Upper lobe of left lung (tissue), 6 donors: ENCODE results near the gene PDZD8. TPM values are rescaled to one million over a fixed set of nuclear protein-coding genes. Genes with fewer than 3 reads are reported as not detected.

Experiments
- ATAC-seq, 2 donors: fragments of 200-7000 bp; cut with Tn5 transposase; one replicate each; pipeline ENCODE4 v1.9.1; 2022; ENCODE audit warnings: mild to moderate bottlenecking in 2 of 2, moderate library complexity in 2 of 2; ENCODE audit not compliant: low FRiP score in 2 of 2
- DNase-seq, 2 donors: peaks; one replicate each; pipeline ENCODE4 v3.0.0-alpha.2; 2019 to 2020
- H3K27ac ChIP-seq, 4 donors: fragments of 200-600 bp; sonication (generic); one replicate each; pipeline ENCODE4 v1.5.1; 2016 to 2019
- H3K27me3 ChIP-seq, 4 donors: fragments of 200-600 bp; sonication (generic); one replicate each; pipeline ENCODE4 v1.5.1; 2017 to 2019
- H3K36me3 ChIP-seq, 4 donors: fragments of 200-600 bp; sonication (generic); one replicate each; pipeline ENCODE4 v1.5.1; 2016 to 2019
- H3K4me1 ChIP-seq, 4 donors: fragments of 200-600 bp; sonication (generic); one replicate each; pipeline ENCODE4 v1.5.1; 2018 to 2019
- H3K4me3 ChIP-seq, 4 donors: fragments of 200-600 bp; sonication (generic); one replicate each; pipeline ENCODE4 v1.5.1; 2017 to 2019; ENCODE audit warnings: mild to moderate bottlenecking in 2 of 4, moderate library complexity in 1 of 4
- H3K9me3 ChIP-seq, 4 donors: fragments of 200-600 bp; sonication (generic); one replicate each; pipeline ENCODE4 v1.5.1; 2018 to 2019
- EP300 ChIP-seq, 4 donors: sonication (generic); formaldehyde crosslinking; IDR thresholded peaks; one replicate each; pipeline ENCODE4 v1.5.1; 2017; ENCODE audit warnings: antibody characterized with exemption in 4 of 4, control low read depth in 2 of 4
- POLR2A ChIP-seq, 4 donors: fragments of 450-650 bp; IDR thresholded peaks; one replicate each; pipeline ENCODE4 v1.5.1; 2016 to 2017; ENCODE audit warnings: antibody characterized with exemption in 4 of 4, mild to moderate bottlenecking in 2 of 4
- POLR2AphosphoS5 ChIP-seq, 2 donors: sonication (generic); formaldehyde crosslinking; IDR thresholded peaks; one replicate each; pipeline ENCODE4 v1.5.1; 2017; ENCODE audit warnings: antibody characterized with exemption in 2 of 2
- WGBS, 2 donors: methylation state at CpG; one replicate each; pipeline ENCODE4 v1.1.5; 2017 to 2018; 5-methylcytosine and 5-hydroxymethylcytosine counted together
- total RNA-seq, 6 donors: library from RNA; depleted of rRNA in 4 of 6; stranded (reverse); fragments of >200 nt in 4 of 6; gene quantifications; one replicate each; pipeline versions ENCODE4 v1.1.0 to v1.2.1, GENCODE V29; 2016 to 2021
- TF ChIP-seq, protein P1 (sequence below), 6 experiments: fragments of 450-650 bp in 4 of 6; fragments of 200-600 bp in 2 of 6; sonication (generic) in 2 of 6; IDR thresholded peaks; one replicate each; pipeline ENCODE4 v1.5.1; 2016 to 2019; ENCODE audit warnings: antibody characterized with exemption in 6 of 6
- donor health status: DM: no; HTN: no; CAD: no; lungs with moderate emphysema.
- donor health status: DM: no; HTN: yes; CAD: no; lungs with severe emphysema.

The PDZD8 gene
- total RNA-seq, 6 donors from 2014 or later, result 18.9 to 42.0 (median 34.0) TPM

DNA sequence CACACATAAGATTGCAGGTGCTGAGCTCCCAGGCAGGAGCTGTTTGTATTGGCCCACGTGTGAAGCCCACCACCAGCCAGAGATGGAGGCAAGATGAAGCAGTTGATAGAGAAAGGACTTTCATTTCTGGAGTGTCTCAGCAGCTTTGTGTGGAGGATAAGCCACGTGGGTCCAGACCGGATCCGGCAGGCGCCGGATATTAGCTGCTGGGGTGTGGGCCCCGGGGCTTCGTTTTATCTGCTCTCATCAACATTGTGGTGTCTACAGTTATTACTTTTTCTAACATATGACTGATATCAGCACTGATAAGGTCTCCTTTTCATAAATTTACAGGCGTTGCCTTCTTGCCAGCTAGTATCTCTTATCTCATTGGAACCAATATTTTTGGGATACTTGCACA, 108.8 kb downstream of the PDZD8 start:
- no peak overlapping the region for H3K4me3 ChIP-seq
- no peak overlapping the region for H3K27ac ChIP-seq
- no peaks in the 10 kb centered on the region for H3K36me3 ChIP-seq
- TF ChIP-seq POLR2AphosphoS5 (IDR thresholded peaks at IDR 0.05) (no peak), EP300 (IDR thresholded peaks at IDR 0.05) (no peak), POLR2A (IDR thresholded peaks at IDR 0.05) (no peak)
- TF ChIP-seq, protein P1, sequence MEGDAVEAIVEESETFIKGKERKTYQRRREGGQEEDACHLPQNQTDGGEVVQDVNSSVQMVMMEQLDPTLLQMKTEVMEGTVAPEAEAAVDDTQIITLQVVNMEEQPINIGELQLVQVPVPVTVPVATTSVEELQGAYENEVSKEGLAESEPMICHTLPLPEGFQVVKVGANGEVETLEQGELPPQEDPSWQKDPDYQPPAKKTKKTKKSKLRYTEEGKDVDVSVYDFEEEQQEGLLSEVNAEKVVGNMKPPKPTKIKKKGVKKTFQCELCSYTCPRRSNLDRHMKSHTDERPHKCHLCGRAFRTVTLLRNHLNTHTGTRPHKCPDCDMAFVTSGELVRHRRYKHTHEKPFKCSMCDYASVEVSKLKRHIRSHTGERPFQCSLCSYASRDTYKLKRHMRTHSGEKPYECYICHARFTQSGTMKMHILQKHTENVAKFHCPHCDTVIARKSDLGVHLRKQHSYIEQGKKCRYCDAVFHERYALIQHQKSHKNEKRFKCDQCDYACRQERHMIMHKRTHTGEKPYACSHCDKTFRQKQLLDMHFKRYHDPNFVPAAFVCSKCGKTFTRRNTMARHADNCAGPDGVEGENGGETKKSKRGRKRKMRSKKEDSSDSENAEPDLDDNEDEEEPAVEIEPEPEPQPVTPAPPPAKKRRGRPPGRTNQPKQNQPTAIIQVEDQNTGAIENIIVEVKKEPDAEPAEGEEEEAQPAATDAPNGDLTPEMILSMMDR (IDR thresholded peaks at IDR 0.05), result no peak
- 84 to 88% methylated on average over 9 of the region's 9 CpGs for WGBS, 2 donors
- no peak for ATAC-seq
- H3K9me3 ChIP-seq, result no peaks in the 10 kb centered on the region
- no peaks in the 10 kb centered on the region for H3K4me1 ChIP-seq
- peak in 1 of 2 donors; percentile 50 for DNase-seq
- no peaks in the 10 kb centered on the region for H3K27me3 ChIP-seq

DNA sequence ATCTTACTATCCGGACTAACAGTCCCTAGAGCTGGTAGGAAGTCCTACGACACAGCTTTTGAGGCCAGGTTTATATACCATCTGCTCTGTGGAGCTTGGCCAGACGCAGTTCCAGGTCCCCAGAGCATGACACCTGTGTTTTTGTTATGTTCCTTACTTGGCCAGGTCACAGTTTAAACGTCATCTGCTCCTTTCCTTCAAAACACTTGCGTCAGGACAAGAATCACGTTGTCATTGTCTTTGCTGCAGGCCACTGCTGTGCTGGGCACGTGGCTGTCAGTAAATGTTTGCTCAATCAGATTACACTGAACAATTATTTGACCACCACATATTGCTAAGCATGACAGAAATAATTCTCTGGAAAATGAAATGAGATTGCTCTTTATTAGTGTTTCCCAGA, 110.5 kb downstream of the PDZD8 start:
- Histone ChIP-seq H3K27me3 (no peaks in the 10 kb centered on the region), H3K4me1 (no peaks in the 10 kb centered on the region), H3K9me3 (no peaks in the 10 kb centered on the region), H3K27ac (no peak overlapping the region), H3K36me3 (no peaks in the 10 kb centered on the region), H3K4me3 (no peak overlapping the region)
- no peak for TF ChIP-seq EP300 (IDR thresholded peaks at IDR 0.05)
- TF ChIP-seq, protein P1 (IDR thresholded peaks at IDR 0.05), result no peak
- TF ChIP-seq POLR2A (IDR thresholded peaks at IDR 0.05), result no peak
- no peak for TF ChIP-seq POLR2AphosphoS5 (IDR thresholded peaks at IDR 0.05)
- ATAC-seq (no peak), DNase-seq (no peak)
- 47 to 61% methylated on average over 7 of the region's 7 CpGs for WGBS, 2 donors

DNA sequence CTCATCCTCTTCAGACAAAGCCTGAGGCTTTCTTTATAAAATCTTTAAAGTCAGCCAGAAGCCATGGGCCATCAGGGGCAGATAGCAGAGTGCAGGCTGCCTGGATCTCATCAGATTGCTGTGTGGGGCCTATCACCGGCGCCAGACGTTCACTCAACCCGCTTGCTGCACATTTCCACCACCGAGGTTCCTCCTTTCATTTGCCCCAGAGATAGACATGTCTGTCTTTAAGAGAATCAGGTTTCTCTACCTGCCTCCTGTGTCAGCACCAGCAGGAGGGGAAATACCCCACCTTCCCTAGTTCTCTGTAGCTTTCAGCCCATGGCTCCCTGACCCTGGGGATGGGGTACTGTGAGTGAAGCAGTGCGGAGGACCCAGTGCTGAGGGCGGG, 112.3 kb downstream of the PDZD8 start:
- TF ChIP-seq EP300 (IDR thresholded peaks at IDR 0.05) (no peak), POLR2A (IDR thresholded peaks at IDR 0.05) (no peak), POLR2AphosphoS5 (IDR thresholded peaks at IDR 0.05) (no peak)
- TF ChIP-seq, protein P1 (IDR thresholded peaks at IDR 0.05), result no peak
- 67 to 78% methylated on average over 7 of the region's 7 CpGs for WGBS, 2 donors
- H3K27me3 ChIP-seq, result no peaks in the 10 kb centered on the region
- DNase-seq (no peak), ATAC-seq (no peak)
- H3K27ac ChIP-seq, result no peak overlapping the region
- H3K9me3 ChIP-seq, result no peaks in the 10 kb centered on the region
- no peak overlapping the region for H3K4me3 ChIP-seq
- no peaks in the 10 kb centered on the region for H3K4me1 ChIP-seq
- H3K36me3 ChIP-seq, result no peaks in the 10 kb centered on the region

DNA sequence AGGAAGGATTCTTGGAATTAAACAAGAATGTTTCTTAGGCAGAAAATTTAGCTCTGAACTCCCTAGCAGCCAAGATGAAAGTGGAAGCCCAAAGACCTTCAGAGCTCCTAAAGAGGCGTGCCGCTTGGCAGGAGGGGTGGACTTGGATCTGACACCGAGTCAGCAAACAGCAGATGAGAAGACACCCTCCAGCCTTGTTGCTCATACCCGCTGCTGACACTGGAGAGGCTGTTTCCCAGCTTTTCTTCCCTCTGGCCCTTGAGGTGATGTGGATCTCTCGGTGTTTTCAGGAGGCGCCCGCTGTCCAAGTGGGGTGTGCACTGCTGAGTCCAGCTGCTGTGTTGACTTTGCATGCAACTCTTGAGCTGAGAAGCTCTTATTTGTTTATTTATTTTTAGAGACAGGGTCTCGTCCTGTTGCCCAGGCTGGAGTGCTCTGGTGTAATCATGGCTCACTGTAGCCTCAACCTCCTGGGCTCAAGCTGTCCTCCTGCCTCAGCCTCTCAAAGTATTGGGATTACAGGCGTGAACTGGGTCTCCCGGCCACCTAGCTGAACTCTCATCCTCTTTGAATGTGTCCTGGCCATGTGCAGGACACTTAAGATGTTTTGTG, 112.8 kb downstream of the PDZD8 start:
- Histone ChIP-seq H3K27me3 (no peaks in the 10 kb centered on the region), H3K4me3 (no peak overlapping the region), H3K9me3 (no peaks in the 10 kb centered on the region), H3K4me1 (no peaks in the 10 kb centered on the region), H3K27ac (no peak overlapping the region), H3K36me3 (no peaks in the 10 kb centered on the region)
- ATAC-seq, result no peak
- WGBS, 2 donors, result 72 to 82% methylated on average over 10 of the region's 10 CpGs
- no peak for TF ChIP-seq POLR2A (IDR thresholded peaks at IDR 0.05)
- no peak for TF ChIP-seq EP300 (IDR thresholded peaks at IDR 0.05)
- TF ChIP-seq, protein P1 (IDR thresholded peaks at IDR 0.05), result no peak
- no peak for TF ChIP-seq POLR2AphosphoS5 (IDR thresholded peaks at IDR 0.05)
- no peak for DNase-seq

DNA sequence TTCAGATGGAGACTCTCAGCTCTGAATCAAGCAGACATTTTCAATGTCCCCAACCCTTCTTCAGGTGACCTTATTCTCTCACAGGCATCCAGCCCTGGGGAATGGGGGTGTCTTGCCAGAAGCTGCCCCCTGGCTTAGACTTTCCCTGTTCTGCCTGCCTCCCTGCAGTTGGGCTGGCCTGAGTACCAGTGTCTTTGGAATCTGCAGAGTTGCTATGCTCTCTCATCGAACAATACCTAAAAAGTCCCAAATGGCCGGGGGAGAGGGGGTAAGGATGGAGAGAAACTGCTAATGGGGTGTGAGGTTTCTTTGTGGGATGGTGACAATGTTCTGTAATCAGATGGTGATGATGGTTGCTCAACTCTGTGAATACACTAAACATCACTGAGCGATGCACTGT, 113.7 kb downstream of the PDZD8 start:
- TF ChIP-seq EP300 (IDR thresholded peaks at IDR 0.05) (no peak), POLR2A (IDR thresholded peaks at IDR 0.05) (no peak), POLR2AphosphoS5 (IDR thresholded peaks at IDR 0.05) (no peak)
- TF ChIP-seq, protein P1 (IDR thresholded peaks at IDR 0.05), result no peak
- DNase-seq, result no peak
- Histone ChIP-seq H3K9me3 (no peaks in the 10 kb centered on the region), H3K27ac (no peak overlapping the region), H3K4me1 (no peaks in the 10 kb centered on the region), H3K27me3 (no peaks in the 10 kb centered on the region), H3K4me3 (no peak overlapping the region), H3K36me3 (no peaks in the 10 kb centered on the region)
- WGBS, 2 donors, result 61 to 68% methylated on average over 3 of the region's 3 CpGs
- no peak for ATAC-seq
